Measurements from ENCODE around the gene ADSS1. TPM values are rescaled to one million over a fixed set of nuclear protein-coding genes. Genes with fewer than 3 reads are reported as not detected.

Gene ADSS1
- total RNA-seq: under 1 TPM; 0.51 to 0.96 TPM

DNA sequence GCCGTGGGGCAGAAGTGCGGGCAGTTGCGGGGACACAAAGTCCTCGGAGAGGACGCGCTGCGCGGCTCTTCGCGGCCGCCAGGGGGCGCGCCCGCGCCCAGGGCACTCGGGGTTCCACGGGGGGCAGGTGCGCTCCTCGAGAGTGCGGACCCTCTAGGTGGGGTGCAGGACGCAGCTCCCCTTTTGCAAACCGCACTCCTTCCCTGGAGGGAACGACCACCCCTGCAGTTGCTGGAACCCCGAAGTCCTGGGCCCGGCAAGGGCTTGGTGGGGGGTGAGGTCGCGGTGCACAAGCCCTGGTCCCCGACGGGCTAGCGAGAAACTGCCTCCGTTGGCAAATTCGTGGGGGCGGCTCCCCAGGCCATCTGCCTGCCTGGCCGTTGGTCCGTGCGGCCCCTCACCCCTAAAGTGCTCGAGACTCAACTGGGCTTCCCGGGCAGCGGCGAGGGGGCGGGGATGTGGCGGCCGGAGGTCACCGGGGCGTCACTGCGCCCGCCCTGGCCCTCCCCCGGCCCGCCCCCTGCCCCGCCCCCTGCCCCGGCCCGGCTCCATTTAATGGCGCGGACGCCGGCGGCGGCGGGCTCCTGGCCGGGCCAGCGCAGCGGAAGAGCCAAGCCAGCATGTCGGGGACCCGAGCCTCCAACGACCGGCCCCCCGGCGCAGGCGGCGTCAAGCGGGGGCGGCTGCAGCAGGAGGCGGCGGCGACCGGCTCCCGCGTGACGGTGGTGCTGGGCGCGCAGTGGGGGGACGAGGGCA lies at the start of gene ADSS1:
Gene ADSS1 (plus strand): TSS at position 579 of the 756 bp plus-strand sequence. CDS start 42 bp downstream, at position 621.

DNA sequence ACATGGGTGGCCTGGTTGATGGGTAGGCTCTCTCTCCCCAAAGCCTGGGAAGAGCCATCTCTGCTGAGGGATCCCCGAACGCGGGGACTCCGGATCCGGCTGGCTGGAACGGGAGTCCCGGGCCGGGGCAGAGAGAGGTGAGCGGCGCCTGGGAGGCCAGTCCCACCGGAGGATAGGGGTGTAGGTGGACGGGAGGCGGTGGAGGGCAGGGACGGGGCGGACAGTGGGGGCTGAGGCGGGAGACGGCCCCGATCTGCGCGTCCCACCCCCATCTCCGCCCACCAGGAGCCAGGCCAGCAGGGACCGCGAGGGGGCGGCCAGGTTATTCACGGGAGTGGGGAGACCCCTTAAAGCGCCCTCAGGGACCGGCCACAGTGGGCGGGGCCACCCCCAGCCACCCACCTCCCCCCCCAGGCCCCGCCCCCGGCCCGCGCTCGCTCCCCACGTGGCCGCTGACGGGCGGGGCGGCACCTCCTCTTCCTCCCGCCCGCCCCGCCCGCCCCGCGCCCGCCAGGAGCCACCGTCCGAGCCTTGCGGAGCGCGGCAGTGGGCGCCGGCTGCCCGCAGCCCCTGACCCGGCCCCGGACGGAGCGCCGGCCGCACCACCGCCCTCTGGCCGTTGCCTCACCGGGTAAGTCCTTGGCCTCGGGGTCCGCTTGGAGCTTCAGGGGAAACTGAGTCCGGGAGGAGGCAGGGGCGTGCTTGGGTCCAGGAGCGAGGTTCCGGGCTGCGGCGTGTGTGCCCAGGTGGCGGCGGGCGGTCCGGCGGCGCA lies 34.7 kb upstream of the ADSS1 start, which contains the start of gene INF2:
Gene INF2 (plus strand): TSS at position 510 of the 772 bp plus-strand sequence. CDS start 11,748 bp downstream, outside the sequence.

DNA sequence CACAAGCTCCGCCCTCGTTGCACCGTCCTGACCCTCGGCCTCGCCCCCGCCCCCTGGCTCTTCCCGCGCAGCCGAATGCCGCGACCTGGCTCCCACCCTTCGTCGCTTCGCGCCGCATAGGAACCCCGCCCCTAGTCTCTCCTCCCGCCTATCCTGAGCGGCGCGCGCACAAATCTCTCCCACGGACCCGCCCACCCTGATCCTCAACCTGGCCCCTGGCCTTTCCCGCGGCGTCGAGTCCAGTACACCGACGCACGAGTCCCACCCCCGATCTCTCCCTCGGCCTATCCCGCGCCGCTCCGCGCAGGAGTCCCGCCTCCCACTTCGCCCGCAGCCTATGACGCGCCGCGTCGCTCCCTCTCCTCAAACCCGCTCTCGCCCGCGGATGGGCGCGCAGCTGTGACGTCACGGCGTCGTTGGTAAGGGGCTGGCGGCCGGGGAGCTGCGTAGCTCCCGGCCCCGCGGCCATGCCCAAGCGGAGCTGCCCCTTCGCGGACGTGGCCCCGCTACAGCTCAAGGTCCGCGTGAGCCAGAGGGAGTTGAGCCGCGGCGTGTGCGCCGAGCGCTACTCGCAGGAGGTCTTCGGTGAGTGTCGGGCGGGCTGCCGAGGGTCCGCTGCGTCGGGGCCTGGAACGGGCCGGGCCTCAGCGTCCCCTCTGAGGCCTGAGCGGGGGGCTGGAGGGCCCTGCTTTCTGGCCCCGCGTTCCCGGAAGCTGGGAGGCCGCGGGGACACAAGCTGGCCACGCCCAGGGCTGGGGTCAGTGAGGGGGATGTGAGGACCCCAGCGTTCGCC lies 28.9 kb downstream of the ADSS1 start, which contains the start of gene SIVA1:
Gene SIVA1 (plus strand): TSS at position 413 of the 793 bp plus-strand sequence. CDS start 55 bp downstream, at position 468.

DNA sequence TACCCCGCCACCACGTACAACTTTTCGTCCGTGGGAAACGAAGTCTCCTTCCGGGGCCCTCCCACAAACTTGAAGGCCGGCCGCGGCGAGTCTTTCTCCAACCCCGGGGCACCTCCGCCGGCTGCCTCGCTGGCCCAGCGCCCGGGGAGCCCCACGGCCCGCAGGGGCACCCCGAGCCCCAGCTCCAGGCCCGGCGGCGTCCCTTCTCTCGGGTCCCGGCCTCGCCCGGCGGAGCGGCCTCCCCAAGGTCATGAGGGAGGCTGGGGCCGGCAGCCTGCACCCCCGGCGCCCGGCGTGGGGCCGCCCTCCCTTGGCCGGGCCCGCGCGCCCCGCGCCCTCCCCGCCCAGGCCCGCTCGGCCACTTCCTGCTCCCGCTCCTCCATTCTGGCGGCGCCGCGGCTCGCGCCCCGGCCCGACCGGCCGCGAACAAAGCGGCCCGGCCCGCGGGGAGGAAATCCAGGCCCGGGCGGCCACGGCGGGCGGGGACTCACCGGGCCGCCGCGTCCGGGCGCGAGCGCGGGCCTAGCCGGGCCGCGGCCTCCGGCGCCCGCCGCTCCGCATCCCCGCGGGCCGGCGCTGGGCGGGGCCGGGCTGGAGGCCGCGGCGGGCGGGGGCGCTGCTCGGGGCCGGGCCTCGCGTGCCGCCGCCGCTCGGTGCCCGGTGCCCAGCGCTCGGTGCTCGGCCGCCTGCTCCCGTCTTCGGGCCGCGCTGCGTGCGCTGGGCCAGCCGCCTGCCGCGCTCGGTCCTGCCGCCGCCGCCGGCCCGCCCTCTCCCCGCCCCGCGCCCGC lies 71.2 kb downstream of the ADSS1 start, which contains the start of gene AKT1:
Gene AKT1 (minus strand): TSS at position 756 of the 788 bp plus-strand sequence. CDS start 3,105 bp downstream, outside the sequence.

Small RNA genes within 50 kb of the gene (microRNA-seq; reads per million reads assigned to microRNA genes)
- not detected for gene MIR4710 (ENCODE audit: borderline microRNAs expressed, borderline replicate concordance)

Other genes starting within 250 kb of the ADSS1 start
- not detected for gene C14orf180, start 144.5 kb upstream of the ADSS1 start, total RNA-seq
- not detected for gene TMEM179, start 119.5 kb upstream of the ADSS1 start, total RNA-seq
- 100 to 1,000 TPM; 208 to 216 TPM for gene INF2, start 34.6 kb upstream of the ADSS1 start, total RNA-seq
- 10 to 100 TPM; 76.5 to 84.2 TPM for gene SIVA1, start 28.9 kb downstream of the ADSS1 start, total RNA-seq
- gene AKT1, start 71.5 kb downstream of the ADSS1 start, total RNA-seq: 100 to 1,000 TPM; 137 to 139 TPM
- gene ZBTB42, start 76.9 kb downstream of the ADSS1 start, total RNA-seq: 1 to 10 TPM; 5.1 to 5.6 TPM
- gene CEP170B, start 141.0 kb downstream of the ADSS1 start, total RNA-seq: 1 to 10 TPM; 4.7 to 4.9 TPM
- gene PLD4, start 200.7 kb downstream of the ADSS1 start, total RNA-seq: not detected

Data from activated naive CD4-positive, alpha-beta T cell treated with anti-CD3 and anti-CD28 coated beads, Interleukin-2, amount 10 ng/mL, durations not matched to agents 5 hours and 36 hours (primary cell).